Right hindlimb (tissue), 1 donor: ENCODE data around the gene TTC8.
"Not testable (repeated sequence)": the region's sequence is repeated elsewhere in the genome, so short reads cannot be mapped to it uniquely, and the experiment has no call there.

ENCODE experiments used
- DNase-seq: peaks from one replicate; pipeline ENCODE4 v3.0.0-alpha.2; 2018

TTC8 gene

DNA sequence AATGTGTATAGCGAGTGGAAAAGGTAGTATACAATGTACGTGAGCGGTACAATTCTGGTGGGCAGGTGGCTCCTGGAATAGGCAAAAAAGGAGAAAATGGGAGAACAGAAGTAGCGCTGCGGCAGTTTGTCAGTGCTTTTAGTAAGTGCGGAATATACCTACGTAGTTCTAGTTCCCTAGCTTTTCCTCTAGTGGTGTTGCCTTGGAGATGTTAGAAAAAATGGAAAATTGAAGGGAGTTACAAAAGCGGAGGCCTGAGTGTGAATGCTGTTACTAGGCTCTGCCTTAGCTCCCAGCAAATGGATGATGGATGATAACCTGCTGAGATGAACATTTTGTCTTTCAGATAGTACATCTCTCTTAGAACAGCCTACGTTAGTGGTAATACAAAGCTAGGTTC, 1.1 kb downstream of the TTC8 start:
- no peak for DNase-seq

- no peak for DNase-seq
Measured at GRCh38 chr14:88829188-88829587, 4.7 kb downstream of the TTC8 start.

GRCh38 chr14:88829685-88830302, 5.3 kb downstream of the TTC8 start:
- no peak for DNase-seq

DNA sequence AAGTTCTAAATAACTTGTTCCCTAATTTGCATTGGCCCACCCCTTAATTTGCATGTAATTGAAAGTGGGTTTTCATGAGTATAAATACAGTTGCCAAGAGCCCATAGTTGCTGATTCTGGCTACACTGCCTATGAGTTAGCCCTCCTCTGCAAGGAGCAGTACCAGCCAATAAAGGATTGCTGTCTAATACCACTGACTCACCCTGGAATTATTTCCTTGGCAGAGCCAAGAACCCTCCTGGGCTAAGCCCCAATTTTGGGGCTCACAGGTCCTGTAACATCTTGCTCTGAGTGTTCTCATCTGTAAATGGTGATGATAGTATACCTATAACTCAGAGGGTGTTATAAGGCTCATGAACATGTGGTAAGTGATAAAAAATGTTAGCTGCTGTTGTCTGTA, 6.8 kb downstream of the TTC8 start:
- peak; percentile 26 for DNase-seq

GRCh38 chr14:88834883-88835431, 10.5 kb downstream of the TTC8 start:
- DNase-seq: no peak

DNA sequence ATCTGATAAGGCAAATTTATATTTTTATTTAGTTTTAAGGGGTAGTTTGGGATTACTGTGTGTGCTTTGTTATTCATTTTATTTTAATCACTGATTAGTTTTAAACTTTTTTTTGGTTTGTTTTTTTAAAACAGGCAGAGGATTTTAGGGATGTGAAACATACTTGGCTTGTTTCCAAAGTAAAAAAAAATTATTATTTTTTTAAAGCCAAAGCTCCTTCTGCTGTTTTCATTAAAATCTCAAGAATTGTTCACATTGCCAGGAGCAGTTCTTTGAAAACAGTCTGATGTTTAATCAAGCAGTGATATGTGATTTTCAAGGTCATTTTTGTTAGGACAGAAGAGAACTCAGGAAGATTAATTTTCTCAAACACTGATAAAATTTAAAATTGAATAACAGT, 11.2 kb downstream of the TTC8 start:
- DNase-seq: no peak

- no peak for DNase-seq
Measured at GRCh38 chr14:88837495-88837894, 13.0 kb downstream of the TTC8 start.

GRCh38 chr14:88838015-88838414, 13.6 kb downstream of the TTC8 start:
- DNase-seq: no peak

DNA sequence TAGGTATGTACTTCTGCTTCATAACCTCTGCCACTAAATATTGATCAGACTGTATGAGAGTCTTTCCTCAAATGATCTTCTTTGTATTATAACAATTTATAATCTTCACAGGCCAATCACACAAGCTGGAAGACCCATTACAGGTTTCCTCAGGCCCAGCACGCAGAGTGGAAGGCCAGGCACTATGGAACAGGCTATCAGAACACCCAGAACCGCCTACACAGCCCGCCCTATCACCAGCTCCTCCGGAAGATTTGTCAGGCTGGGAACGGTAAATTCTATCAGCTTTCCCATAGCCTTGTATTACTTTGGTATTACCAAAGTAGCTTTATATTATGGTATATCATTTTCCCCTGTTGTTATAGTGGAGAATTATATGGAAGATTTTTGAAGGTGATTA, 16.5 kb downstream of the TTC8 start:
- no peak for DNase-seq

DNA sequence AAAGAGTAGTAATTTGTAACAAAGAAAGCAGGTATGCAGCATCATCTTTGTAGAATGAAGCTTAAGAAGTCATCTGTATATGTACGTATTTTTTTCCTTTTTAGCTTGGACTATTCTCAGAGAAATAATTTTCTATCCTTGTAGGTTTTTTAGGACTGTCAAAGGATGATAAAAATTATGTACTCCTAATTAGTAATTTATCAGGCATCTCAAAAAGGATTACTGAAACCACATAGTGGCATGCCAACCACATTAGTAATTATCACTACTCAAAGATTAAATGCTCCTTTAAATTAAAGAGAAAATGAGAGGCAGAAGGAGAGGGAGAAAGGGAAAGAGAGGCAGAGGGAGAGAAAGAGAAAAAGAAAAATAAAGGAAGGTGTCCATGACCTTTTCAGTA, 17.3 kb downstream of the TTC8 start:
- no peak for DNase-seq

GRCh38 chr14:88842414-88842813, 18.0 kb downstream of the TTC8 start:
- no peak for DNase-seq

DNA sequence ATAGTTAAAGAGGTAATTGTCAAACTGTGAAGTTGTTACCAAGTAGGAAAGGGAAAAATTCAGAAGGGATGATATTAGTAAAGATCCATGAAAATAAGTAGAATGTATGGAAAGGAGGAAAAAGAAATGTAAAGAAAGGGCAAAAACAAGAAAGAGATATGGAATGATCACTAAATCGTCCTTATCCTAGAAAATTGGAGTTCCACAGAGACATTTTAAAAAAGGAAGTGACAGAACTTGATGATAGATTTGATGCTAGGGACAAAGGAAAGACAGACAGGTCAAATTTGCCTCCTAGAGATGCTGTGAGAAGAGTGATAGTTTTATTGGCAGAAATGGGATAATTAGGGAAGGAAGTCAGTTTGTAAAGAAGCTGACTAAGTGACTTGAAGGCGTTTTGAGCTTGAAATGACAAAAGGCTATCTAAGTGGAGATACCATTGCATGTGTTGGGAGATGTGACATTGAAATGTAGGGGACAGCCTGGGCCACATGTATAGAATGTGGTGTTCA, 20.6 kb downstream of the TTC8 start:
- DNase-seq: no peak

- DNase-seq: no peak
Measured at GRCh38 chr14:88848571-88848970, 24.1 kb downstream of the TTC8 start.

DNA sequence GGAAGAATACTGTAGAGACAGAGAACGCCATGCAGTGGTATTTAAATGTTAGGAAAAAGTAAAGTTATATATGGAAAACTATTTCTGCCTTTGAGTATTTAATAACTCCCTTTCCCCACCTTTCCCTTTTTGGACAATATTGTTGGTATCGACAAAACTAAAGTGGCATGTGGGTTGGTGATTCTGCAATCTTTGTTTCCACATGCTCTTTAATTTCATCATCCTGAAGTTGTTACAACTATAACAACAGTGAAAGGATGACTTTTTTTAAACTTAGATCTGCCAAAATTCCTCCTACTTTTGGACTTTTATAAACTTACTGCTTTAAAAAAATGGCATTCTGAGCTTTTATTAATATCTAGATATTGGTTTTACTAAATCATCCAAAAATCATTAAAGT, 25.3 kb downstream of the TTC8 start:
- DNase-seq: no peak

GRCh38 chr14:88851587-88851986, 27.1 kb downstream of the TTC8 start:
- DNase-seq: no peak

DNA sequence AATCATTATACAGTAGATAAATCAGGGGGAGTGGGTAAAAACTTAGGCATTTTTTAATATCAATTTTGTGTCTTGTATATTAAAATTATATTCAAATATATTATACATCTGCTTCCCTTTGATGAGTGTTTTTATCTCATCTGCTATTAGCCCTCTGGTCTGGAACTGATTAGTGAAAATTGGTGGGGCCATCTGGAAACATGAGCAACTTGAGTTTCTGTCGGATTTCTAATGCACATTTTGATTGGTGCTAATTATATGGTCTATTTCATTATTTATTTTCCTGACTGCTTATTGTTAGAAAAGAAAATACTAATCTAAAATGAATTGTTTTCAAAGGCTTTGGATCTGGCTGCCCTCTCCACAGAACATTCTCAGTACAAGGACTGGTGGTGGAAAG, 28.2 kb downstream of the TTC8 start:
- no peak for DNase-seq

- no peak for DNase-seq
Measured at GRCh38 chr14:88853129-88853528, 28.7 kb downstream of the TTC8 start.

- DNase-seq: no peak
Measured at GRCh38 chr14:88856786-88857366, 32.4 kb downstream of the TTC8 start.

DNA sequence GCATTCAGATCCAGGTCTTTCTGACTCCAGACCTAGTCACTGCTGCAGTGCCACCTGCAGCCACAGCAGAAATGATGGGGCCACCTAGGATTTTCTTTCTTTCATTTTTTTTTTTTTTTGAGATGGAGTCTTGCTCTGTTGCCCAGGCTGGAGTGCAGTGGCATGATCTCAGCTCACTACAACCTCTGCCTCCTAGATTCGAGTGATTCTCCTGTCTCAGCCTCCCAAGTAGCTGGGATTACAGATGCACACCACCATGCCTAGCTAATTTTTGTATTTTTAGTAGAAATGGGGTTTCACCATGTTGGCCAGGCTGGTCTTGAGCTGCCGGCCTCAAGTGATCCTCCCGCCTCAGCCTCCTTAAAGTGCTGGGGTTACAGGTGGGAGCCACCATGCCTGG, 33.4 kb downstream of the TTC8 start:
- DNase-seq: not testable (repeated sequence)

DNA sequence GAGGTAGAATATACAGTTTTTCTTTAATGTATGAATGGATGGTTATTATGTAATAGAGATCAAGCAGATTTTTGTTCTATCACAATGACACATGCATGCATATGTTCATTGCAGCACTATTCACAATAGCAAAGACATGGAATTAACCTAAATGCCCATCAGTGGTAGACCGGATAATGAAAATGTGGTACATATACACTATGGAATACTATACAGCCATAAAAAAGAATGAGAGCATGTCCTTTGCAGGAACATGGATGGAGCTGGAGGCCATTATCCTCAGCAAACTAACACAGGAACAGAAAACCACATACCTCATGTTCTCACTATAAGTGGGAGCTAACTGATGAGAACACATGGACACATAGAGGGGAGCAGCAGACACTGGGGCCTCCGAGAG, 34.7 kb downstream of the TTC8 start:
- DNase-seq: not testable (repeated sequence)

DNA sequence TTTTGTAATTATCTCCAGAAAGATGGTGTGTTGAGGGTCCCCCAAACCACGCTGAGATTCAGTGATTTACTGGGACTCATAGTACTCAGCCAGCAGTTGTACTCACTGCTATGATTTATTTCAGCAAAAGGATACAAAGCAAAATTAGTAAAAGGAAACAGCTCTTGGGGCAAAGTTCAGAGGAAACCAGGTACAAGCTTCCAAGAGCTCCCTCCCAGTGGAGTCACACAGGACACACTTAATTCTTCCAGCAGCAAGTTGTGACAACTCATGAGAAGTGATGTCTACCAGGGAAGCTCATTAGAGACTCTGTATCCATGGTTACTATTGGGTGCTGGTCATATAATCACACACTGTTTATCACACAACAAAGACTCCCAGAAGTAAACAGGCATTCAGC, 38.7 kb downstream of the TTC8 start:
- no peak for DNase-seq

- no peak for DNase-seq
Measured at GRCh38 chr14:88864198-88864597, 39.7 kb downstream of the TTC8 start.

- no peak for DNase-seq
Measured at GRCh38 chr14:88866305-88866704, 41.9 kb downstream of the TTC8 start.

DNA sequence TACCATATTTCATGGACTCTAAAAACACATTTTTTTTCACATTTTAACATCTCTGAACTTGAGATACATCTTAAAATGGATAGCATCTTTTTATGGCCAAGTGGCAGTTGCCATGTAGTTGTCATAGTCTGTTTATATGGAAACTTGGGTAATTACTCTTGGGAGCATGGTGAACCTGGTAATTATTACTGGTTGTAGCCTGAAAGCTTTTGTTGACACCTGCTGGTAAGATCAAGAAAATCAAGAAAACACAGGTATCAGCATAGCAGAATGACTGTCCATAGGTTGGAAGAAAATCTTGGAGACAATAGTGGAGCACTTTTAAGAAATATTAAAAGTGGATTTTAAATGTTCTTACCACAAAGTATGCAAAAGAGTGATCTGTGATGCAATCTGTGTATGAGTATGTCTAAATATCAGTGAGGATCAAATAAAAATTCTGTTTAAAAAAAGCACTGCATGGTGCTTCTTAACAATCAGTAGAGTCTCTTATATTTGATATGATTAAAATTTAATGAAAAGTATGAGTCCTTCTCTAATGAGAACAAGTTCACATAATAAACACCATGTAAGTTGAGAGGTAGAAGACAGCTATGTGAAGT, 44.2 kb downstream of the TTC8 start:
- DNase-seq: no peak
